ENCODE results near the gene ETS2.
"Not testable (repeated sequence)": the region's sequence is repeated elsewhere in the genome, so short reads cannot be mapped to it uniquely, and the experiment has no call there.

ETS2 gene

DNA sequence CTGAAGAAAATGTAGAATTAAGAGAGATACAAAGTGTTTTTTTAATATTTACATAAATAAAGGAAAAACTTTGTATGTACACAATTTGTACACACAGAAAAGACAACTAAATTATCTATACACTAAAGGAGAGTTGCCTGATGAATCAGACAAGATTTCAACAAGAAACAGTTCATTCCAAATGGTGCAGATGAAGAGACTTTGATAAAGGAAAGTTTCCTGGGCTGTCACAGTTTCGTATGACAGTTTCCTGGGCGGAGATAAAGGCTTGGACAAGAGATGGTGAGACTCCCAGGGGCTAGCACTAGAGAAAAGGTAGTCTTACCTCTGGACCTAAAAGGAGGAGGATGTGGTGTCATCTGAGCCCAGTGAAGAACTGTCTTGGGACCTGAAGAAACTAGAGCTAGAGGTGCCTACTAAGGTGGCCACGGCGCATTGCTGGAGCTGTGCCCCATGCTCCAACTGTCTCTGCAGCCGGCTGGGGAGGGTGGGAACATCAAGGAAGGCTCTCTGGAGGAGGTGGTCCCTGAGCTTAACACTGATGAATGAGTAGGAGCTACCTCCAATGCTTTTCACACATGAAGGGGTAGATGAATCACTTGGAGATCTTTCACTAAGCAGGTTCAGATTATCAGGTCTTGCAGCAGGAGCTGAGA, 32.2 kb downstream of the ETS2 start:
- DNase-seq (ENCODE audit: low read depth, low spot score) = no peak

DNA sequence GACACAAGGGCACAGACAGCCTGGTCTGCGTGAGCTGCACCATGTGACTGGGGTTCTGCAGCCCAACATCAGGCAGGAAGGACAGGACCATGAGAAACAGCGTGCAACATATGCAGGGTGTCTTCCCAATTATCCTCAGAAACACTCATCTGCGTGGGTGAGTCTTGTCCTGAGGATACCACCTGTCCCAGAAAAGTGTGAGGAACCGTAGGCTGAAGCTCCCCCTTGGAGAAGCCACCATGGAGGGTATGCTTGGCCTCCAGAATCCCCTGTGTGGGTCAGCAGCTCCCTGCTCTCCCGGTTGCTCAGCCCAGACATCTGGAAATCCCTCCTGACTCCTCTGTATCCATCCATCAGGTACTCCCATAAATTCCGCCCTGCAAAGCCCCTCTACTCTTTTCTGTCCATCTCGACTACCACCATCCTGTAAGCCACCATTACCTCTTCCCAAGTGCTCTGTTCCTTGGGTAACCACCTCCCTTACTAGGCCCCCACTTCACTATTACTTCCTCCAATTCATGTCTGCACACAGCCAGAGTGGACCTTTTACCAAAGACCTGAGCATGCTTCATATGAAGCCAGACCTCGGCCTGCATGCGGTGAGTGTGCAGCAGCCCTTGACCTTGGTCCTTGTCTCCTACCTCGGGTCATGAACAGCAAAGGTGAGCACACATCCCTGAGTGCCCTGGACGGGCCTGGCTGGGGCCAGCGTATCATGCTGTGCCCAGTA, 33.0 kb downstream of the ETS2 start:
- DNase-seq (ENCODE audit: low read depth, low spot score) = no peak

GRCh38 chr21:38839328-38840286, 33.9 kb downstream of the ETS2 start:
- DNase-seq (ENCODE audit: low read depth, low spot score) = no peak

- DNase-seq (ENCODE audit: low read depth, low spot score) = no peak
Observed at GRCh38 chr21:38840456-38841300, 34.9 kb downstream of the ETS2 start.

DNA sequence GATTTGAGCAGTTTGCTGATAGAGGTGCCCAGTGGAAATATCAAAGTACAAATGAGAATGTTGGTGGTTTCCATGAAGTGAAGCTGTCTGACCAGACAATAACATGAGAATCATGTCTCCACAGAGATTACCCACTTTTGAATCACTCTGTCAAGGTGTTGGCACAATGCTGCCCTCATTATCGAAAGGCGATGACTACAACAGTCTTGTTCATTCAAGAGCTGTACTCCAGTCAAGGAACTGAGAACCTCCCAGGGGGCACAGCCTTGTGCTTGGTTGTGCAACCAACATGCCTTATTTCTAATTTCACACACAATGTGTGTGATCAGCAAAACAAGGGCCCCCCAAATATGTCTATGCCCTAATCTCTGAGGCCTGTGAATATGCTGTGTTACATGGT, 35.7 kb downstream of the ETS2 start:
- DNase-seq (ENCODE audit: low read depth, low spot score) = no peak

DNA sequence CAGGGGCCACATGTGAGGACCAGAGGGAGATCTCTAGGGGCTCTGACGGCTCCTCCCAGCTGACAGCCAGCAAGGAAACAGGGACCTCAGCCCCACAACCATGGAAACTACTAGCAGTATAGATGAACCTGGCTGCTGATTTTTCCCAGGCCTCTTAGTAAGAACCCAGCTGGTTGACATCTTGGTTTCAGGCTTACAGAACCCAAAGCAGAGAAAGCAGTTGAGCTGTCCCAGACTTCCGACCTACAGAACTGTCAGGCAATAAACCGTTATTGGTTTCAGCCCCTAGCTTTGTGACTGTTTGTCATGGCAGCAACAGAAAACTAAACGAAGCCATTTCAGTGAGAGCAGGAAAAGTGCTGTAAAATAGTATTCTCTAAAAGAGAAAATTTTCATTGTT, 36.4 kb downstream of the ETS2 start:
- no peak for DNase-seq (ENCODE audit: low read depth, low spot score)

DNA sequence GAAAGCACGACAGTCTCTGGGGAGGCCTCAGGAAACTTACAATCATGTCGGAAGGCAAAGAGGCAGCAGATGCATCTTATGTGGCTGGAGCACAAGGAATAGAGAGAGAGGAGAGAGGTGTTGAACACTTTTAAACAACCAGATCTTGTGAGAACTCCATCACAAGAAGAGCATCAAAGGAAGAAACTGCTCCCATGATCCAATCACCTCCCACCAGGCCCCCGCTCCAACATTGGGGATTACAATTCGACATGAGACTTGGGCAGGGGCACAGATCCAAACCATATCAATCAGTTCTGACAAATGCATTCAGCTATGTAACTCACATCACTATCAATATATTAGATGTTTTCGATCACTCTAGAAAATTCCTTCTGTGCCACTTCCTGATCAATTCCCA, 37.6 kb downstream of the ETS2 start:
- no peak for DNase-seq (ENCODE audit: low read depth, low spot score)

DNA sequence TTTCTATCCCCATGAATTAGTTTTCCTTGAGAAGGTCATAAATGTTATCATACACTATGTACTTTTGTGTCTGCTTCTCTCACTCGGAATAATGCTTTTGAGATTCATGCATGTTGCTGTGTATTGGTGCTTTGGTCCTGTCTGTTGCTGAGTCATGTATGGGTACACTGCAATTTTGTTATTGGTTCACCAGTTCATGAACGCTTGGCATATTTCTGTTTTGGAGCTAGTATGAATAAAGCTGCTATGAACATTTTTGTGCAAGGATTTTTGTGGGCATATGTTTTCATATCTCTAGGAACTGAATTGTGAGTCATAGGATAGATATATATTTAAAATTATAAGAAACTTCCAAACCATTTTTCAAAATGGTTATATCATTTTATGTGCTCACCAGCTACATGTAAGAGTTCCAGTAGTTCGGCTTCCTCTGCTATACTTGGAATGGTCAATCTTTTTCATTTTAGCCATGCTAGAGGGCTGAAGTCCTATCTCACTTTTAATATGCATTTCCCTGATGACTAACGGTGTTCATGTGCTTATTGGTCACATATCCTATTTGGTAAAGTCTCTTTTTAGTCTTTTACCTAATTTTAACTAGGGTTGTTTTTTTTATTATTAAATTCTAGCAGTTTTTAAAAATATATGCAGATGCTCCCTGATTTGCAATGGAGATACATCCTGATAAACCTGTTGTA, 38.2 kb downstream of the ETS2 start:
- DNase-seq (ENCODE audit: low read depth, low spot score) = no peak

DNA sequence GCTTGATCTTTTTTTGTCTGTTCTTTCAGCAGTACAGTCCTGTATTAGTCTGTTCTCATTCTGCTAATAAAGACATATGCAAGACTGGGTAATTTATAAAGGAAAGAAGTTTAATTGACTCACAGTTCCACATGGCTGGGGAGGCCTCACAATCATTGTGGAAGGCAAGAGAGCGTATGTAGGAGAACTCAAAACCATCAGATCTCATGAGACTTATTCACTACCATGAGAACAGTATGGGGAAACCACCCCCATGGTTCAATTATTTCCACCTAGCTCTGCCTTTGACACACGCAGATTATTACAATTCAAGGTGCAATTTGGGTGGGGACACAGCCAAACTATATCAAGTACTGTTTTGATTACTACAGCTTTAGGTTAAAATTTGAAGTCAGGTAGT, 39.6 kb downstream of the ETS2 start:
- DNase-seq (ENCODE audit: low read depth, low spot score) = not testable (repeated sequence)

DNA sequence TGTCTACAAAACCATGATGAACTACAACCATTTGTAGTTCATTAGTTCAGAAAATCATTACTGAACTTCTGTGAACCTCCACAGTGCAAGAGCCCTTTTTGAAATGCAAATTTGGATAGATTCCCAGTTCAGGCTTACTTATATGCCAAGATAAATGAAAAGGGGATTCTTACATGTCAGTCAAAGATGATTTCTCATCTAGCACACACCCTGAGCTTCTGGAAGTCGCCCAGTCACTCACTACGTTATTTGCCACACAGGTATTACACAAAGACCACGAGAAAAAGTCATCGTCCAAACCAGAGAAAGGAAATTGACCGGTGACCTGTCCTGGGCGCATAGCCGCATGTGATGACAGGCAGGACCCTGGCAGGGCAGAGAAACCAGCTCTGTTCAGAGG, 41.8 kb downstream of the ETS2 start:
- no peak for DNase-seq (ENCODE audit: low read depth, low spot score)

GRCh38 chr21:38848187-38848609, 42.5 kb downstream of the ETS2 start:
- peak; percentile 34 for DNase-seq (ENCODE audit: low read depth, low spot score)

DNA sequence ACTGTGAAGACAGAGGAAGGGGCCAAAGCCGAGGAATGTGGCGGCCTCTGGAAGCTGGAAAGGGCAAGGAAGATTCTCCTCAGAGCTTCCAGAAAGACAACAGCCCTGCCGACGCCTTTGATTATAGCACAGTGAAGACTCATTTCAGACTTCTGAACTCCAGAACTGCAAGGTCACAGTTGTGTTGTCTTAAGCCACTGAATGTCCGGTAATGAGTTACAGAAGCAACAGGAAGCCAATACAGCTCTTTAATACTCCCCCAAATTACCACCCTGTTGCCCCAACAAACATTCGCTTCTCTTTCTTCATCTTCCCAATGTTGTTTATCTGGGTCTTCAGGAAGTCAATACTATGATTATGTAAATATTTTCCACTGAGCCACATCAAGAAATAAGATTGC, 44.0 kb downstream of the ETS2 start:
- DNase-seq (ENCODE audit: low read depth, low spot score) = no peak

- no peak for DNase-seq (ENCODE audit: low read depth, low spot score)
Observed at GRCh38 chr21:38850277-38850951, 44.7 kb downstream of the ETS2 start.

DNA sequence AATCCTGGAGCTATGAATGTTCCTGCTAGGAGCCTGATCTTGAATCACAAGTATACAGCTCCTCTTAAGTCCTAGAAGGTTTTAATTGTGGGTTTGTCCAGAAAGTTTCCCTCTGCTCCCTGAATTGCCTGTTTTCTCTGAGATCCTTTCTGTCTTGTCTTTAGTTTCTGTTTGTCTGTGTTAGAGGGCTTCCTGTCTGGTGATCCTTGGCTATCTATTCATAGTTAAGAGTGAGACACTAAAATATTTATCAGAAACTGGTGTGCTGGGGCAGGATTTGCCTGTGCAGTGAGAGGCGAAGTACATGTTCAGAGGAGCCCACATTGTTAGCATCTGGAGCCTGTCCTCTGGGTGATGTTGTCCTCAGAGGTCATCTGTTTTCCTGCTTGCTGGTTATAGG, 45.4 kb downstream of the ETS2 start:
- DNase-seq (ENCODE audit: low read depth, low spot score) = no peak

DNA sequence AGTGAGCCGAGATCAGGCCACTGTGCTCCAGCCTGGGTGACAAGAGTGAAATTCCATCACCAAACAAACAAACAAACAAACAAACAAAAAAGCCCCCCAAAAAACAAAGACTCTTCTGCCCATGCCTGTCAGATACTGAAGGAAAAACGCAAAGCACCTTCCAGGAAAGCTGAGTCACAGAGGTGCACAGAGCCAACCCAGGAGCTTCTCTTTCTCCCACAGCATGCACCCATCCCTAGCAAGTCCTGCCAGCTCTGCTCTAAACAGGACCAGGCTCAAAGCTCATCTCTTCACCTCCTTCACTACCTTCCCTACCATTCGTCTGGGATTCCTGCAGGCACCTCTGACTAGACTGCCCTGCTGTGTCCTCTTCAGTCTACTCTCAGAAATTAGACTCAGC, 46.5 kb downstream of the ETS2 start:
- DNase-seq (ENCODE audit: low read depth, low spot score) = no peak

GRCh38 chr21:38852708-38853107, 47.0 kb downstream of the ETS2 start:
- DNase-seq (ENCODE audit: low read depth, low spot score) = no peak

- DNase-seq (ENCODE audit: low read depth, low spot score) = no peak
Observed at GRCh38 chr21:38853421-38853919, 47.7 kb downstream of the ETS2 start.

DNA sequence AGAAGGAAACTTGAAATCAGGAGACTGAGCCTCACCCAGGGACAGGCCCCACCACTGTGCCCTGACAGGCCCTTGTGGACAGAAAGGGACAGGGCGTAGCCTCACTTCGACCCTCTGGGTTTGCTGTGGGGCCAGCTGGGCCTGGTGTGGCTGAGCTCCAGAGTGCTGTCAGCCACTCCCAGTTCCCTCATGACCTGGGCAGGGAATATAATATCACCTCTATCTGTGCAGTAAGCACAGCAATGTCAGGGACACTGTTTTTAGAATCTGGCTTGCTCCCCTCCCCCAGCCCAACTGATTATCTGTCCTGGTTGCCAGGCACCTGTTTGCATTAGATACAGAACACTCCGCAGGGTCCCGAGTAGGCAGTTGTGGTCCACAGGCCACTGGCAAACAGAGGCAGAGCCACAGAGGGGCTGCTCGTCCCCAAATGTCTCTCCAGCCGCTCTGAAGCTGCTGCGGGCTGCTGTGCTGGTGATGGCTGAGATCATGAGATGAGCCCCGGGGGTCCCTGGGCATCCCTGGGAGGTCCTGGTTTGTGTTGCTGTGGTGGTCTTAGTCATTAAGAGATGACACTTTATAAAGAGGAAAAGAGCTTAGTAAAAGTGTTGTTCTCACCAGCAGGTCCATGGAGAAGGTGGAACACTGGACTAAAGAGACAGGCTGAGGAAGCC, 51.6 kb downstream of the ETS2 start:
- no peak for DNase-seq (ENCODE audit: low read depth, low spot score)

DNA sequence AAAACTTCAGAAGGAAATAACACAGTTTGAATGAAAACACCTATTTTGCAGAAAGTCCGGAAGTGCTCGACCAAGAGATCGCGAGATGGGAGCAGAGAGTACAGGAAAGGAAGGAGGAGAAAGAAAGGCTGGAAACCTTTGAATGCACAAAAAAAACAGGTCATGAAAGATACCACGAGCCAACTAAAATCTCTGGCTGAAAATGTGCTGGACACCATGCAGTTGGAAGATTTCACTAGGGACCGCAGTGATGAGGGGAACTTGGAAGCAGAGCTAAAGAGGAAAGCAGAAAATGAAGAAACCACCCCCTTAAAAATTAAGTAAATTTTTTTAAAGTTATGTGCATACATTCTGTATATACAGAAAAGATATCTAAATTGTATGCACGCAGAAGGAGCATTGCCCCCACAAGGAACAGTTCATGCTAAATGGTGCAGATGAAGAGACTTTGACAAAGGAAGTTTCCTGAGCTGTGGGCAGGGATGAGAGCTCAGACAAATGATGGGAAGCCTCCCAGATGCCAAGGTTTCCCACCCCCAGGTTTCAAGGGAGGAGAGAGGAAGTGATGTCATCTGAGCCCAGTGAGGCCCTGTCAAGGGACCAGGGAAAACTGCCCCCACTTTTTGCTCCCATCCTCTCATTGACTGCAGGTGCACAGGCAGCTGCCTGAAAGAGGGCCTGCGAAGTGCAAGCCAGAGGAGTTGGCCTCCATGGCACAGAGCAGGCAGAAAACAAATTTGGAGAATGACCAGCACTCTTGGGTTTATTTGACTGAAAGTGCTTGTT, 52.5 kb downstream of the ETS2 start:
- no peak for DNase-seq (ENCODE audit: low read depth, low spot score)
